ENCODE results near the gene MTCL1.

- TF ChIP-seq EZH2 (IDR thresholded peaks at IDR 0.05; ENCODE audit: borderline replicate concordance, low read depth, low read length, poor library complexity, severe bottlenecking) (no peak), CTCF (conservative IDR thresholded peaks at IDR 0.05; ENCODE audit: low read depth, low read length) (no peak)
Measured at GRCh38 chr18:8797206-8797605, 91.8 kb downstream of the MTCL1 start.

All from A673 (cell line).